ENCODE results near the gene KLRB1.

KLRB1 gene

GRCh38 chr12:9649532-9649940 is 41.8 kb upstream of the KLRB1 start:
- Histone ChIP-seq H4K20me1 (ENCODE audit: control insufficient read depth, insufficient read depth, low read depth, low read length) (no peaks in the 10 kb centered on the region), H3K9me2 (replicated peaks; ENCODE audit: control insufficient read depth, low read length) (no peaks in the 10 kb centered on the region), H3K9me3 (ENCODE audit: control insufficient read depth, insufficient read depth, low read length) (peaks cover 14% of the 10 kb centered on the region), H3K27me3 (ENCODE audit: control insufficient read depth, low read length) (no peaks in the 10 kb centered on the region), H3K79me2 (ENCODE audit: control insufficient read depth, low read length) (peaks cover 53% of the 10 kb centered on the region), H3K27ac (ENCODE audit: low read depth, low read length) (peak overlapping the region; percentile 99), H3K4me3 (ENCODE audit: low read length) (peak overlapping the region; percentile 79), H3F3A (ENCODE audit: control insufficient read depth, insufficient read depth) (peaks cover 46% of the 10 kb centered on the region), H3K4me1 (ENCODE audit: control insufficient read depth, low read length) (peaks cover 60% of the 10 kb centered on the region), H3K36me3 (ENCODE audit: control insufficient read depth, low read length) (peaks cover 57% of the 10 kb centered on the region), H3K4me2 (ENCODE audit: low read length) (peak overlapping the region; percentile 88)
- TF ChIP-seq CTCF (IDR thresholded peaks at IDR 0.05; ENCODE audit: low read depth, low read length, poor library complexity, severe bottlenecking): no peak
- TF ChIP-seq EZH2phosphoT487 (IDR thresholded peaks at IDR 0.05; ENCODE audit: borderline replicate concordance, low read length): no peak

DNA sequence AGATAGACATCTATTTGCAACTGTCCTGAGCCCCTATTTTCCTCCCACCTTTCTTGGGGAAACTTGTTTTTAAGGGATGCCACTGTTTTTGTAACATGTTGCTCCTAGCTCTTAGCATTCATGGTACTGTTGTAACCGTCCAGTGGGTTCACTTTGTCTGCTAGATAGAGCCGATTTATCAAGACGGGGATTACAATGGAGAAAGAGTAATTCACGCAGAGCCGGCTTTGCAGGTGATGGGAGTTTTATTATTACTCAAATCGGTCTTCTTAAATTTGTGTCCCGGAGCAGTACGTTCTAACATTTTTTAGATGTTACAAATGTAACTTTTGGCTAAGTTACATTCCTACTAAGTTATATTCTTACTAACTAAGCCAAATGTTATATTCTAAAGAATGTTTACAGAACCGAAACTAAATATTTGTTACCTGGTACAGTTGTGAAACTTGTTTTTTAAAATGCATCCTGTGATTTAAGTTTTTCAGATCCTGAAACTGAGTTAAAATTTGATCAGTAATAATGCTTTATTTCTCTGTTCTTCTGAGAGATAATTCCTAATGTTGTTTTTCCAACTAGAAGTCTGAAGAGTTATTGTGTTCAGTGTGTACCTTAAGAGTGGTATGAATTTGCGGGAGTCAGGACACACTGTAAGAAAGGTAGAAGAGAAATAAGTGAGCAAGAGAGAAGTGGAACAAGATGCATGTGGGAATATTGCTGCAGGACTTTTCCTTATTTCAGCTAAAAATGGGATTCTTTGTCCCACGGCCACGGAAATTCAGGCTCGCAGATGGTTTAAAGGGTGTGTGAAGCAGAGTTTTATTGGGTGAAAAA is 41.2 kb upstream of the KLRB1 start:
- H3K79me2 ChIP-seq (ENCODE audit: control insufficient read depth, low read length): peaks cover 53% of the 10 kb centered on the region
- no peak for TF ChIP-seq CTCF (IDR thresholded peaks at IDR 0.05; ENCODE audit: low read depth, low read length, poor library complexity, severe bottlenecking)
- TF ChIP-seq EZH2phosphoT487 (IDR thresholded peaks at IDR 0.05; ENCODE audit: borderline replicate concordance, low read length): no peak
- H3K9me2 ChIP-seq (replicated peaks; ENCODE audit: control insufficient read depth, low read length): no peaks in the 10 kb centered on the region
- H3K4me2 ChIP-seq (ENCODE audit: low read length): peak overlapping the region; percentile 88
- peaks cover 51% of the 10 kb centered on the region for H3K36me3 ChIP-seq (ENCODE audit: control insufficient read depth, low read length)
- H3K27ac ChIP-seq (ENCODE audit: low read depth, low read length): peak overlapping the region; percentile 99
- H4K20me1 ChIP-seq (ENCODE audit: control insufficient read depth, insufficient read depth, low read depth, low read length): no peaks in the 10 kb centered on the region
- peaks cover 60% of the 10 kb centered on the region for H3K4me1 ChIP-seq (ENCODE audit: control insufficient read depth, low read length)
- peaks cover 14% of the 10 kb centered on the region for H3K9me3 ChIP-seq (ENCODE audit: control insufficient read depth, insufficient read depth, low read length)
- H3K4me3 ChIP-seq (ENCODE audit: low read length): peak overlapping the region; percentile 79
- peaks cover 46% of the 10 kb centered on the region for H3F3A ChIP-seq (ENCODE audit: control insufficient read depth, insufficient read depth)
- H3K27me3 ChIP-seq (ENCODE audit: control insufficient read depth, low read length): no peaks in the 10 kb centered on the region

DNA sequence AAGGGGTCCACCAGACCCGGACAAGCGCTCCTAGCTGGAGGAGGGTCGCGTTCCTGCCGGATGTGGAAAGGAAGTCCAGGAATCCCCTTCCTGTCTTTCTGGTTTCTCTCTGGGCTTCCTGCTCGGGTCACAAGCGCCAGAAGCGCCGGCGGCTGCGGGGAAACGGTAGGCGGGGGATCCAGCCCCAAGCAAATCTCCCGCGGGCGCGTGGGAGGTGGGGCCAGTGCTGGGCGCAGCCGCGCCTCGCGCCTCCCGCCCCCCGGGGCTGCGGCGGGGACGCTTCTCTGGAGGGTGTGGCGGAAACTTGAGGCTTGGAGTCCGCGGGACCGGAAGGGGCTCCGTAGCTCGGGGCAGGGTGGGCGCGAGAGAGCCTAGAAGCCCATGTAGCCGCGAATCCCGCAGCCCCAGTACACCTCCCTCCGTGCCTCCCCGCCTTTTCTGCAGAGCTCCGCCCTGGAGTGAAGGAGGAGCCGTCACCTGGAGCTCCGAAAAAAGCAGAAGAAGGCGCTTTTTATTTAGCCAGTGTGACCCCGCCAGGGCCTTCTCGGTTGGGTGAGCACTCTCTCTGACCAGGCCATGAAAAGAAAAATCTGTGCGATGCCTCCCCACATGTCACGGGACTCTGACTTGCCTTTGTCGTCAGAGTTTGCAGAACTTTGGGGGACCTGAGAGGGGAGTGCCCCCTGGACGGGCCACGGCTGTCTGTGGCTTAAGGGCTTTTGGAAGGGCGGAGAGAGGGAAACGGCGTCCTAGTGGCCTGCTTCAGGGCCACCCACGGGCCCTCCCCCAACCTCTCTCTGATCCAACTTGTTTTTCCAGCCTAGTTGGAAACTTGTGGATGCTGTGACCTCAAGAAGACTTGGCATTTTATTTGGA is 40.3 kb upstream of the KLRB1 start:
- TF ChIP-seq CTCF (IDR thresholded peaks at IDR 0.05; ENCODE audit: low read depth, low read length, poor library complexity, severe bottlenecking): no peak
- TF ChIP-seq EZH2phosphoT487 (IDR thresholded peaks at IDR 0.05; ENCODE audit: borderline replicate concordance, low read length): no peak
- H3K27me3 ChIP-seq (ENCODE audit: control insufficient read depth, low read length): no peaks in the 10 kb centered on the region
- H3K4me2 ChIP-seq (ENCODE audit: low read length): peak overlapping the region; percentile 88
- H3K9me3 ChIP-seq (ENCODE audit: control insufficient read depth, insufficient read depth, low read length): peaks cover 12% of the 10 kb centered on the region
- H3F3A ChIP-seq (ENCODE audit: control insufficient read depth, insufficient read depth): peaks cover 46% of the 10 kb centered on the region
- H3K9me2 ChIP-seq (replicated peaks; ENCODE audit: control insufficient read depth, low read length): no peaks in the 10 kb centered on the region
- no peaks in the 10 kb centered on the region for H4K20me1 ChIP-seq (ENCODE audit: control insufficient read depth, insufficient read depth, low read depth, low read length)
- peaks cover 57% of the 10 kb centered on the region for H3K4me1 ChIP-seq (ENCODE audit: control insufficient read depth, low read length)
- peak overlapping the region; percentile 99 for H3K27ac ChIP-seq (ENCODE audit: low read depth, low read length)
- peak overlapping the region; percentile 79 for H3K4me3 ChIP-seq (ENCODE audit: low read length)
- H3K36me3 ChIP-seq (ENCODE audit: control insufficient read depth, low read length): peaks cover 42% of the 10 kb centered on the region
- peaks cover 45% of the 10 kb centered on the region for H3K79me2 ChIP-seq (ENCODE audit: control insufficient read depth, low read length)

Data from DOHH2 (cell line).